Measurements from ENCODE around the gene TNFRSF4.

- no peak for TF ChIP-seq POLR2A (IDR thresholded peaks at IDR 0.05; ENCODE audit: low read depth)
- no peak for TF ChIP-seq EP300 (IDR thresholded peaks at IDR 0.05)
Measured at GRCh38 chr1:1254667-1254998, 40.7 kb upstream of the TNFRSF4 start.

Measured in esophagus muscularis mucosa (tissue), 2 donors.